Astrocyte of the cerebellum (primary cell): ENCODE data around the gene ISG15.

ENCODE experiments used
- DNase-seq: peaks from one replicate; pipeline ENCODE4 v3.0.0-alpha.2; 2011; ENCODE audit warnings: low read depth
- H3K4me3 ChIP-seq: 2 replicates; pipeline ENCODE4 v1.5.1; 2011; ENCODE audit warnings: mild to moderate bottlenecking, low read depth, low read length, moderate library complexity
- in situ Hi-C: cut with HindIII; loops from 2 replicates; pipeline ENCODE4 v1.10.0; 2017; ENCODE audit warnings: low sequenced_read_pairs
- TF ChIP-seq, protein P1 (sequence below): IDR thresholded peaks from 2 replicates; pipeline ENCODE4 v1.5.1; 2012; ENCODE audit warnings: low read length, low read depth, moderate library complexity, mild to moderate bottlenecking; ENCODE audit errors: missing control alignments

Gene ISG15

DNA sequence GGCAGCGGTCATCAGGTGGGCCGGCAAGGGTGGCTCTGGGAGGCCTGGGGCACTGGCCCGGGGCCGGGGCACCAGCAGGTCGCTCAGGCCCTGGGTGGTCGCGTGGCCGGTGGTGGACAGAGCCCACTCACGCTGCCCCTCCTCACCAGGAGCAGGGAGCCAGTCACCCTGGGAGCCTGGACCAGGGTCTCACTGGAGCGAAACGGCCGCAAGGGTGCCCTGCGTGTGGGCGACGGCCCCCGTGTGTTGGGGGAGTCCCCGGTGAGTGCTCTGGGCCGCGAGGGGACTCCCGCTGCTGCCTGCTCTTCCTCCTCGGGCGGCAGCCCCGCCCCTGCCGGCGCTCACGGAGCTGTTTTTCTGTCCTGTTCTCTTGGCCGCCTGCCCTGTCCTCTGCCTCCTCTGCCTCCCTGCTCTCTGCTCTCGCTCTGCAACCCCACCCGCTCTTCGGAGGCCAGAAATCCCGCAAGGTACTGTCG, 37.3 kb downstream of the ISG15 start:
- TF ChIP-seq, protein P1, sequence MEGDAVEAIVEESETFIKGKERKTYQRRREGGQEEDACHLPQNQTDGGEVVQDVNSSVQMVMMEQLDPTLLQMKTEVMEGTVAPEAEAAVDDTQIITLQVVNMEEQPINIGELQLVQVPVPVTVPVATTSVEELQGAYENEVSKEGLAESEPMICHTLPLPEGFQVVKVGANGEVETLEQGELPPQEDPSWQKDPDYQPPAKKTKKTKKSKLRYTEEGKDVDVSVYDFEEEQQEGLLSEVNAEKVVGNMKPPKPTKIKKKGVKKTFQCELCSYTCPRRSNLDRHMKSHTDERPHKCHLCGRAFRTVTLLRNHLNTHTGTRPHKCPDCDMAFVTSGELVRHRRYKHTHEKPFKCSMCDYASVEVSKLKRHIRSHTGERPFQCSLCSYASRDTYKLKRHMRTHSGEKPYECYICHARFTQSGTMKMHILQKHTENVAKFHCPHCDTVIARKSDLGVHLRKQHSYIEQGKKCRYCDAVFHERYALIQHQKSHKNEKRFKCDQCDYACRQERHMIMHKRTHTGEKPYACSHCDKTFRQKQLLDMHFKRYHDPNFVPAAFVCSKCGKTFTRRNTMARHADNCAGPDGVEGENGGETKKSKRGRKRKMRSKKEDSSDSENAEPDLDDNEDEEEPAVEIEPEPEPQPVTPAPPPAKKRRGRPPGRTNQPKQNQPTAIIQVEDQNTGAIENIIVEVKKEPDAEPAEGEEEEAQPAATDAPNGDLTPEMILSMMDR, result no peak
- DNase-seq, result no peak
- no peak overlapping the region for H3K4me3 ChIP-seq
- in situ Hi-C loops, result no loop called here

DNA sequence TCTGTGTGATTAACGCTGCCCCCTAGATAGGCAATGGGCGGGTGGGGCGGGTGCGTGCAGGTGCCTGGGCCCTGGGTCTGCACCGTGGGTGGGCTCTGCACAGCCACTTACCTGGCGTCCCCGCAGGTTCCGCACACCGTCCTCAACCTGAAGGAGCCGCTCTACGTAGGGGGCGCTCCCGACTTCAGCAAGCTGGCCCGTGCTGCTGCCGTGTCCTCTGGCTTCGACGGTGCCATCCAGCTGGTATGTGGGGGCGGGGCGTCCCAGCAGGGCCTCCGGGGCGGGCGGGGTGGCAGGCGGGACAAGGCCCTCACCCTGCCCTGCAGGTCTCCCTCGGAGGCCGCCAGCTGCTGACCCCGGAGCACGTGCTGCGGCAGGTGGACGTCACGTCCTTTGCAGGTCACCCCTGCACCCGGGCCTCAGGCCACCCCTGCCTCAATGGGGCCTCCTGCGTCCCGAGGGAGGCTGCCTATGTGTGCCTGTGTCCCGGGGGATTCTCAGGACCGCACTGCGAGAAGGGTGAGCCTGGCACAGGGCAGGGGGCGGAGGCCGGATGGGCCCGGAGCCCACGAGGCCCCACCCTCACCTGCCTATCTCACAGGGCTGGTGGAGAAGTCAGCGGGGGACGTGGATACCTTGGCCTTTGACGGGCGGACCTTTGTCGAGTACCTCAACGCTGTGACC, 38.0 kb downstream of the ISG15 start:
- TF ChIP-seq, protein P1, result no peak
- H3K4me3 ChIP-seq, result no peak overlapping the region
- in situ Hi-C loops, result no loop called here
- no peak for DNase-seq

DNA sequence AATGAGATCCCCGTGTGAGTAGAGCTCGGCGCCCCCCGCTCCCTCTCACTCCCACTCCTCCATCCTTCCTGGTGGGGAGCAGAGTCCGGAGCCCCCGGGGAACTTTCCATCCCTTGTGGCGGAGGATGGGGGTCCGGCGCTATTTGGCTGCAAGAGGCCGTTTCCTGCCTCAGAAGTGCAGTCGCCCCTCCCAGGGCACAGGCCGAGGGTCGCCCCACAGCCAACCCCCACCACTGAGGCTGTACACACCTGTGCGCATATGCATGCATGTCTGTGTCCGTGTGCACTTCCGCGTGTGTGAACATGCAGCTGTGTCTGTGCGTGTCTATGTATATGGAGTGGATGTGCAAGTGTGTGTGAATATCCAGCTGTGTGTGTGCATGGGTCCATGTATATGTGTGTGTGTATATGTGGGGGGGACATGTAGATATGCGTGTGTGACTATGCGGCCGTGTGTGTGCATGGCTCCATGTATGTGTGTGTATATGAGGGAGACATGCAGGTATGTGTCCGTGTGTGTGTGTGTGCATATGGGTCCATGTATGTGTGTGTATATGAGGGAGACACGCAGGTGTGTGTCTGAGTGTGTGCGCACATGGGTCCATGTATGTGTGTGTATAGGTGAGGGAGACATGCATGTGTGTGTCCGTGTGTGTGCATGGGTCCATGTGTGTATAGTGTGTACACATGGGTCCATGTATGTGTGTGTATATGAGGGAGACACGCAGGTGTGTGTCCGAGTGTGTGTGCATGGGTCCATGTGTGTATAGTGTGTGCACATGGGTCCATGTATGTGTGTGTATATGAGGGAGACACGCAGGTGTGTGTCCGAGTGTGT, 38.9 kb downstream of the ISG15 start:
- in situ Hi-C loops, result no loop called here
- DNase-seq, result no peak
- TF ChIP-seq, protein P1, result no peak
- H3K4me3 ChIP-seq, result no peak overlapping the region

DNA sequence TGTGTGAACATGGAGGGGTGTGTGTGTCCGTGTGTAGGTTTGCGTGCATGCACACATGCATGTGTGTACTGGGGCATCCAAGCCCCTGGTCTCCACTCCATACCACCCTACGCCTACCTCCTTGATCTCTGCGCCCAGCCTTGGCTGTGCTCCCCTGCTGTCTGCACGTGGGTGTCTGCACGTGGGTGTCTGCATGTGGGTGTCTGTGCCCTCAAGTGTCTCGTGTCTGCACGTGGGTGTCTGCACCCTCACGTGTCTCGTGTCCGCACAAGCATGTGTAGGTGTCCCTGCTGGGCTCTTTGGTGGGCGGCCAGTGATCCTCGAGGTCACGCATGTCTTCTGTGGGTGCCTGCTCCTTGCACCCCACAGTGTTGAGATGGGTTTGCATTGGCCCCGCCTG, 39.7 kb downstream of the ISG15 start:
- TF ChIP-seq, protein P1, result no peak
- DNase-seq, result no peak
- H3K4me3 ChIP-seq, result no peak overlapping the region
- in situ Hi-C loops, result no loop called here

DNA sequence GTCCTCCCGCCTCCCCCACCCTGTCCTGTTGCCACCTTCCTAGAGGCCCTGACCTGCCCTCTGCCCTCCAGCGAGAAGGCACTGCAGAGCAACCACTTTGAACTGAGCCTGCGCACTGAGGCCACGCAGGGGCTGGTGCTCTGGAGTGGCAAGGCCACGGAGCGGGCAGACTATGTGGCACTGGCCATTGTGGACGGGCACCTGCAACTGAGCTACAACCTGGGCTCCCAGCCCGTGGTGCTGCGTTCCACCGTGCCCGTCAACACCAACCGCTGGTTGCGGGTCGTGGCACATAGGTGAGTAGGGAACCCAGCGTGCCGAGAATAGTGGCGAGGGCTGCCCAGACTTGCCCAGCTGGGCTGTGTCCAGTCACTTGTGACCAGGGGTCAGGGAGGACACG, 40.4 kb downstream of the ISG15 start:
- DNase-seq, result no peak
- no peak overlapping the region for H3K4me3 ChIP-seq
- TF ChIP-seq, protein P1, result no peak
- in situ Hi-C loops, result no loop called here

DNA sequence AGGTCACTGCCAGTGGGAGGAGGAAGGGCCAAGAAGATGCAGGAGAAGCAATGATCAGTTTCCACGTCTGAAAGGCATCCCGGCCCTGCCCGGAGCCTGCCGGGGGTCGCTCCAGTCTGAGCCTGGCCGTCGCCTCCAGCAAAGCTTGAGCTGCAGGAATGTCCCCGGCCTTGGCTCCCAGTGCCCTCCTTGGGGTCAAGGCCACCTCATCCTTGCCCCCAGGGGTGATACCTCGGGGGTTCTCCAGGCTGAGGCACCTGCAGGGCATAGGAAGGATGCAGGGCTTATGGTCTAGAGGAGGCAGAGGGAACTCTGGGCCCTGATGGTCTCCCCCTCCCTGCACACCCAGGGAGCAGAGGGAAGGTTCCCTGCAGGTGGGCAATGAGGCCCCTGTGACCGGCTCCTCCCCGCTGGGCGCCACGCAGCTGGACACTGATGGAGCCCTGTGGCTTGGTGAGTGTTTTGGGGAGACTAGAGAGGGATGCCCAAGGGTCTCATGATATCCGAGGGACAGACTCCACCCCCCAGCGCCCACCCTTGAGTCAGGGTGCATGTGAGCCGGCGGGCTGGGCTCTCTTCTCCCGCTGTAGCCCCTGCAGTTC, 40.9 kb downstream of the ISG15 start:
- TF ChIP-seq, protein P1, result no peak
- in situ Hi-C loops, result no loop called here
- DNase-seq, result no peak
- H3K4me3 ChIP-seq, result no peak overlapping the region
